ENCODE data around the gene TLCD5.

The TLCD5 gene

GRCh38 chr11:120310870-120311269, 14.2 kb upstream of the TLCD5 start:
- DNase-seq, result no peak

- DNase-seq, result no peak
Observed at GRCh38 chr11:120314861-120315260, 10.2 kb upstream of the TLCD5 start.

GRCh38 chr11:120316880-120317688, 8.0 kb upstream of the TLCD5 start:
- DNase-seq, result no peak

GRCh38 chr11:120317689-120318480, 7.2 kb upstream of the TLCD5 start:
- no peak for DNase-seq

- DNase-seq, result no peak
Observed at GRCh38 chr11:120318906-120319305, 6.2 kb upstream of the TLCD5 start.

GRCh38 chr11:120326228-120326627, 1.1 kb downstream of the TLCD5 start:
- DNase-seq, result no peak

- DNase-seq, result no peak
Observed at GRCh38 chr11:120326845-120327281, 1.8 kb downstream of the TLCD5 start.

- DNase-seq, result no peak
Observed at GRCh38 chr11:120327311-120327710, 2.2 kb downstream of the TLCD5 start.

- DNase-seq, result no peak
Observed at GRCh38 chr11:120329556-120329955, 4.5 kb downstream of the TLCD5 start.

GRCh38 chr11:120330045-120330444, 4.9 kb downstream of the TLCD5 start:
- no peak for DNase-seq

GRCh38 chr11:120331301-120331996, 6.3 kb downstream of the TLCD5 start:
- DNase-seq, result no peak

- DNase-seq, result no peak
Observed at GRCh38 chr11:120332822-120333716, 8.0 kb downstream of the TLCD5 start.

GRCh38 chr11:120333801-120334200, 8.7 kb downstream of the TLCD5 start:
- DNase-seq, result no peak

GRCh38 chr11:120334332-120334731, 9.2 kb downstream of the TLCD5 start:
- no peak for DNase-seq

GRCh38 chr11:120334894-120335462, 9.9 kb downstream of the TLCD5 start:
- DNase-seq, result peak; percentile 66

- DNase-seq, result no peak
Observed at GRCh38 chr11:120335556-120335907, 10.4 kb downstream of the TLCD5 start.

- peak; percentile 78 for DNase-seq
Observed at GRCh38 chr11:120335908-120336640, 11.0 kb downstream of the TLCD5 start, which contains the start of gene ARHGEF12. TSS of gene ARHGEF12 (plus strand) at chr11:120336413. CDS start at chr11:120337244, 831 bp downstream.

- DNase-seq, result no peak
Observed at GRCh38 chr11:120336641-120337354, 11.7 kb downstream of the TLCD5 start.

GRCh38 chr11:120337355-120338106, 12.4 kb downstream of the TLCD5 start:
- DNase-seq, result peak; percentile 32

Measured in SHP77 treated with DMSO at 0.1 percent for 48 hours (cell line).